ENCODE data around the gene ADAM10.
A peak's percentile ranks its signal among the peaks of the same experiment; 100 is the strongest.

Gene ADAM10

GRCh38 chr15:58779554-58779953, 30.0 kb upstream of the ADAM10 start:
- no peak for TF ChIP-seq CTCF (IDR thresholded peaks at IDR 0.05; ENCODE audit: control insufficient read depth, insufficient read depth, low read depth, low read length, missing control alignments)
- H3K4me3 ChIP-seq (ENCODE audit: control insufficient read depth, low read depth, low read length), result no peak overlapping the region
- no peak for DNase-seq (ENCODE audit: low read depth)

- no peak overlapping the region for H3K4me3 ChIP-seq (ENCODE audit: control insufficient read depth, low read depth, low read length)
- no peak for TF ChIP-seq CTCF (IDR thresholded peaks at IDR 0.05; ENCODE audit: control insufficient read depth, insufficient read depth, low read depth, low read length, missing control alignments)
- DNase-seq (ENCODE audit: low read depth), result no peak
These were observed 27.6 kb upstream of the ADAM10 start for GRCh38 chr15:58777107-58777506.

- no peak for DNase-seq (ENCODE audit: low read depth)
- no peak overlapping the region for H3K4me3 ChIP-seq (ENCODE audit: control insufficient read depth, low read depth, low read length)
- no peak for TF ChIP-seq CTCF (IDR thresholded peaks at IDR 0.05; ENCODE audit: control insufficient read depth, insufficient read depth, low read depth, low read length, missing control alignments)
These were observed 25.9 kb upstream of the ADAM10 start for GRCh38 chr15:58775402-58775801.

GRCh38 chr15:58773024-58773423, 23.5 kb upstream of the ADAM10 start:
- H3K4me3 ChIP-seq (ENCODE audit: control insufficient read depth, low read depth, low read length), result peak overlapping the region; percentile 88
- DNase-seq (ENCODE audit: low read depth), result no peak

GRCh38 chr15:58771621-58772250, 22.2 kb upstream of the ADAM10 start:
- TF ChIP-seq CTCF (IDR thresholded peaks at IDR 0.05; ENCODE audit: control insufficient read depth, insufficient read depth, low read depth, low read length, missing control alignments), result no peak
- no peak for DNase-seq (ENCODE audit: low read depth)
- H3K4me3 ChIP-seq (ENCODE audit: control insufficient read depth, low read depth, low read length), result peak overlapping the region; percentile 88

More at GRCh38 chr15:58773024-58773423, 23.5 kb upstream of the ADAM10 start:
- TF ChIP-seq CTCF (IDR thresholded peaks at IDR 0.05; ENCODE audit: control insufficient read depth, insufficient read depth, low read depth, low read length, missing control alignments), result no peak

- peak; percentile 30 for TF ChIP-seq CTCF (IDR thresholded peaks at IDR 0.05; ENCODE audit: control insufficient read depth, insufficient read depth, low read depth, low read length, missing control alignments)
- H3K4me3 ChIP-seq (ENCODE audit: control insufficient read depth, low read depth, low read length), result peak within 1 kb of the TSS; percentile 88
- peak; percentile 95 for DNase-seq (ENCODE audit: low read depth)
These were observed 21.5 kb upstream of the ADAM10 start, which contains the start of gene MINDY2 for GRCh38 chr15:58770857-58771620. MINDY2 (plus strand) TSS chr15:58771302; CDS start chr15:58771396, 94 bp downstream.
